Trophoblast cell (in vitro differentiated cells and primary cell): ENCODE measurements around the gene OR1F1.

Experiments used
- DNase-seq, 2 donors: peaks; one replicate each; pipeline ENCODE4 v3.0.0-alpha.2; 2016
- H2AFZ ChIP-seq: 2 replicates; pipeline ENCODE4 v1.6.1; 2013; ENCODE audit warnings: low read length, moderate library complexity, mild to moderate bottlenecking; ENCODE audit not compliant: insufficient read depth, poor library complexity
- H2AK5ac ChIP-seq: 2 replicates; pipeline ENCODE4 v1.6.1; 2013; ENCODE audit warnings: mild to moderate bottlenecking, low read length
- H2BK120ac ChIP-seq: 2 replicates; pipeline ENCODE4 v1.6.1; 2013; ENCODE audit warnings: low read length, mild to moderate bottlenecking, moderate library complexity; ENCODE audit not compliant: insufficient read depth, poor library complexity
- H2BK12ac ChIP-seq: 2 replicates; pipeline ENCODE4 v1.6.1; 2013; ENCODE audit warnings: mild to moderate bottlenecking, low read length, moderate library complexity
- H2BK5ac ChIP-seq: 2 replicates; pipeline ENCODE4 v1.6.1; 2013; ENCODE audit warnings: low read length, low read depth, moderate library complexity, mild to moderate bottlenecking; ENCODE audit not compliant: poor library complexity
- H3K14ac ChIP-seq: 2 replicates; pipeline ENCODE4 v1.6.1; 2013; ENCODE audit warnings: mild to moderate bottlenecking, low read length
- H3K18ac ChIP-seq: 2 replicates; pipeline ENCODE4 v1.6.1; 2013; ENCODE audit warnings: mild to moderate bottlenecking, low read length
- H3K23ac ChIP-seq: 2 replicates; pipeline ENCODE4 v1.6.1; 2013; ENCODE audit warnings: low read length
- H3K27ac ChIP-seq: 2 replicates; pipeline ENCODE4 v1.5.1; 2013; ENCODE audit warnings: low read depth, mild to moderate bottlenecking, inconsistent platforms, low read length, moderate library complexity
- H3K27me3 ChIP-seq: 2 replicates; pipeline ENCODE4 v1.6.1; 2013; ENCODE audit warnings: inconsistent platforms, mild to moderate bottlenecking, low read length, moderate library complexity; ENCODE audit not compliant: insufficient read depth
- H3K36me3 ChIP-seq, 2 experiments: 1 replicate in 1 of 2; 2 replicates in 1 of 2; pipeline ENCODE4 v1.6.1; 2013; ENCODE audit warnings: low read length in 2 of 2, mild to moderate bottlenecking in 2 of 2, moderate library complexity in 1 of 2; ENCODE audit not compliant: insufficient read depth in 2 of 2, control insufficient read depth in 1 of 2
- H3K4ac ChIP-seq: 2 replicates; pipeline ENCODE4 v1.6.1; 2013; ENCODE audit warnings: low read depth, mild to moderate bottlenecking, low read length, moderate library complexity
- H3K4me1 ChIP-seq, 2 experiments: 1 replicate in 1 of 2; 2 replicates in 1 of 2; pipeline ENCODE4 v1.6.1; 2013; ENCODE audit warnings: low read length in 2 of 2, mild to moderate bottlenecking in 2 of 2, moderate library complexity in 1 of 2; ENCODE audit not compliant: insufficient read depth in 2 of 2, control insufficient read depth in 1 of 2
- H3K4me2 ChIP-seq: 2 replicates; pipeline ENCODE4 v1.6.1; 2013; ENCODE audit warnings: inconsistent platforms, mild to moderate bottlenecking, low read length, moderate library complexity
- H3K4me3 ChIP-seq: 2 replicates; pipeline ENCODE4 v1.5.1; 2013; ENCODE audit warnings: mild to moderate bottlenecking, low read depth, low read length, inconsistent platforms
- H3K79me1 ChIP-seq: one replicate; pipeline ENCODE4 v1.6.1; 2013; ENCODE audit warnings: low read length
- H3K79me2 ChIP-seq: 2 replicates; pipeline ENCODE4 v1.6.1; 2013; ENCODE audit warnings: low read length, mild to moderate bottlenecking; ENCODE audit not compliant: control insufficient read depth, insufficient read depth, poor library complexity
- H3K9ac ChIP-seq: 2 replicates; pipeline ENCODE4 v1.6.1; 2013; ENCODE audit warnings: mild to moderate bottlenecking, low read length
- H3K9me3 ChIP-seq: 2 replicates; pipeline ENCODE4 v1.6.1; 2013; ENCODE audit warnings: low read depth, mild to moderate bottlenecking, control low read depth, inconsistent platforms, low read length; ENCODE audit not compliant: insufficient read depth
- H4K12ac ChIP-seq: 2 replicates; pipeline ENCODE4 v1.6.1; 2013; ENCODE audit warnings: low read depth, mild to moderate bottlenecking, low read length, moderate library complexity
- H4K8ac ChIP-seq: 2 replicates; pipeline ENCODE4 v1.6.1; 2013; ENCODE audit warnings: low read depth, mild to moderate bottlenecking, low read length, moderate library complexity
- H4K91ac ChIP-seq: one replicate; pipeline ENCODE4 v1.6.1; 2013; ENCODE audit warnings: low read depth, mild to moderate bottlenecking, low read length, moderate library complexity
- WGBS: extraction: QIAGEN DNeasy Blood & Tissue Kit; methylation state at CpG from one replicate; pipeline ENCODE4 v1.1.7; 2013; ENCODE audit warnings: missing lambda C conversion rate; ENCODE audit not compliant: insufficient read length, insufficient coverage; ENCODE audit errors: extremely low coverage; 5-methylcytosine and 5-hydroxymethylcytosine counted together

Gene OR1F1

DNA sequence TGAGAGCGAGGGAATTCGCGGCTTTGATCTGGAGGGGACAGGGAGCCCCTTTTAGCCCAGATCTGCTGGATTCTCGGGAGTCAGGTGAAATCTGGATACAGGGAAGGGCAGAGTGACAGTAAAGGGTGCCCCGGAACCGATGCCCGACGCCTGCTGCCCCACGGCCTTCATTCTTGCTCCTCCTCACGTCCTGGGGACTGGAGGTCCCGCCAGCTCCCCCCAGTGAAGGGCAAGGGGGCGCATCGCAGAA lies 596 bp downstream of the OR1F1 start:
- no peak overlapping the region for H3K27ac ChIP-seq
- H3K4me3 ChIP-seq: peak overlapping the region; percentile 70
- H3K79me2 ChIP-seq: no peaks in the 10 kb centered on the region
- no peak overlapping the region for H2AK5ac ChIP-seq
- H3K79me1 ChIP-seq: no peaks in the 10 kb centered on the region
- H4K12ac ChIP-seq: peak overlapping the region; percentile 0
- peak overlapping the region; percentile 5 for H4K8ac ChIP-seq
- no peak overlapping the region for H3K9ac ChIP-seq
- H3K9me3 ChIP-seq: no peaks in the 10 kb centered on the region
- peak overlapping the region; percentile 77 for H3K4me2 ChIP-seq
- peak overlapping the region; percentile 4 for H3K14ac ChIP-seq
- H2AFZ ChIP-seq: peak overlapping the region; percentile 81
- H3K18ac ChIP-seq: no peak overlapping the region
- WGBS: no CpG with 5 or more reads among the region's 13 CpGs
- H2BK12ac ChIP-seq: peak overlapping the region; percentile 27
- no peak overlapping the region for H3K4ac ChIP-seq
- no peak overlapping the region for H2BK5ac ChIP-seq
- H4K91ac ChIP-seq: no peak overlapping the region
- H2BK120ac ChIP-seq: no peak overlapping the region
- no peak overlapping the region for H3K23ac ChIP-seq
- H3K4me1 ChIP-seq: peaks cover 6 to 12% of the 10 kb centered on the region in 2 experiments
- no peak for DNase-seq
- H3K36me3 ChIP-seq: no peaks in the 10 kb centered on the region
- H3K27me3 ChIP-seq: peaks cover 7% of the 10 kb centered on the region

DNA sequence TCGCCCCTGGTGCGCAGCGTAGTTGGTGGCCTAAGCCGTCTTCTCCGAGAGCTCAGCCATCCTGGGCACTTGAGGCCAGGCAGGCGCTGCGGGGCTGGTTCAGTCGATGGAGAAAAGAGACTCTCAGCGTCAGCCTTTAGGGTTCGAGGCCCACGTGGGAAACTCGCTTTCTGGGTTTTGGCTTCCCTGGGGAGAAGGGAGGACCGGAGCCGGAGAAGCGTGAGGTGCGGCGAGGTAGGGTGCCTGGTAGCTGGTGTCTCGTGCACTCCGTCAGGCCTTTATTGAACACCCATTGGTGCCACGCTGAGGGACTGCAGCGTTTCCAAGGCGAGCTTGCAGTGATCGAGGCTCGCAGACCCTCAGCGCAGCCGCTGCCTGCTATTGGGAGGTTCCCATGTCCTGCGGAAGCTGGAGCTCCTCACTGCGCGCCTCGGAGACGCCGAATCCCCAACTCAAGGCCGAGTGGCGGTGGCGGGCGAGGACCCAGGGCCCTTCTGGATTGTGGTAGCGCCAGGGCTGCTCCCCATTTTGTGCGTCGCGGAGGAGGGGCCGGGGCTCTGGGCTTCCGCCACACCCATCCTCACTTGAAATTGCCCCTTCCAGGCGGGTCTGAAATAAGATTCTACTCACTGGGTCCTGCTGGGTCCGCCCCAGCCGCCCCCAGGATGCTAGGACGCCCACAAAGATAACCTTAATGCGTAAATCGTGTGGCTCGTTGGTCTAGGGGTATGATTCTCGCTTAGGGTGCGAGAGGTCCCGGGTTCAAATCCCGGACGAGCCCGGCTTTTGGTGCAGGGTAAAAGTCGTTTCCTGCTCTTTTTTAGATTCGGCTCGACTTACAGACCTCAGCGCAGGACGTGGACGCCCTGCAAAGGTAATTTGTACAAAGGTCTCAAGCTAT lies 1.2 kb downstream of the OR1F1 start:
- no peaks in the 10 kb centered on the region for H3K79me2 ChIP-seq
- H3K14ac ChIP-seq: peak overlapping the region; percentile 4
- no peak overlapping the region for H3K4ac ChIP-seq
- H4K8ac ChIP-seq: peak overlapping the region; percentile 5
- peak overlapping the region; percentile 81 for H2AFZ ChIP-seq
- H2BK5ac ChIP-seq: no peak overlapping the region
- H4K91ac ChIP-seq: no peak overlapping the region
- H2BK120ac ChIP-seq: no peak overlapping the region
- H3K9me3 ChIP-seq: no peaks in the 10 kb centered on the region
- peak overlapping the region; percentile 70 for H3K4me3 ChIP-seq
- H3K9ac ChIP-seq: no peak overlapping the region
- peak overlapping the region; percentile 0 for H4K12ac ChIP-seq
- H3K4me1 ChIP-seq: peaks cover 3 to 12% of the 10 kb centered on the region in 2 experiments
- peak overlapping the region; percentile 77 for H3K4me2 ChIP-seq
- peak overlapping the region; percentile 27 for H2BK12ac ChIP-seq
- H3K23ac ChIP-seq: no peak overlapping the region
- no peaks in the 10 kb centered on the region for H3K36me3 ChIP-seq
- whole genome bisulfite sequencing: no CpG with 5 or more reads among the region's 61 CpGs
- H3K79me1 ChIP-seq: no peaks in the 10 kb centered on the region
- peaks cover 6% of the 10 kb centered on the region for H3K27me3 ChIP-seq
- peak in 1 of 2 donors; percentile 45 for DNase-seq
- H2AK5ac ChIP-seq: no peak overlapping the region
- H3K27ac ChIP-seq: no peak overlapping the region
- H3K18ac ChIP-seq: peak overlapping the region; percentile 2

DNA sequence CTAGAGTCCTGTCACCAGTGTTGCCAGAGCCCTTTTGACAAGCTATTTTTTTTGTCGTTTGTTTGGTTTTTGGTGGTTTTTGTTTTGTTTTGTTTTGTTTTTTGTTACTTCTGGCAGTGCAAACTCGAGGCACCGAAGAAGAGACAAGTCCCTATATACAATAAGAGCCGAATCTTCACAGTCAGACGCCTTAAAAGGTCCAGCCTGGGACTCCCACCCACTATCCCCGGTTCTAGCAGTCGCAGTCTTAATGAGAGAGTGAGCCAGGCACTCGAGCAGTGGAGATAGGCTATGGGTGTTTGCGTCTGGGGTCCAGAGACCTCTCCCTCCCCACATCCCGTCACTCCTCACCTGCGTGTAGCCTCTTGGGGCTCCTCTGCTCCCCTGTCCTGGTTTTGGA lies 1.9 kb downstream of the OR1F1 start:
- no peak overlapping the region for H2AFZ ChIP-seq
- no peaks in the 10 kb centered on the region for H3K79me1 ChIP-seq
- no CpG with 5 or more reads among the region's 11 CpGs for WGBS
- no peak overlapping the region for H2BK120ac ChIP-seq
- no peaks in the 10 kb centered on the region for H3K79me2 ChIP-seq
- H3K9me3 ChIP-seq: no peaks in the 10 kb centered on the region
- H3K4me2 ChIP-seq: peak overlapping the region; percentile 77
- H3K4me1 ChIP-seq: peaks cover 3 to 12% of the 10 kb centered on the region in 2 experiments
- H4K91ac ChIP-seq: no peak overlapping the region
- no peak overlapping the region for H3K27ac ChIP-seq
- H4K12ac ChIP-seq: no peak overlapping the region
- H3K36me3 ChIP-seq: no peaks in the 10 kb centered on the region
- no peak overlapping the region for H3K9ac ChIP-seq
- no peak overlapping the region for H3K18ac ChIP-seq
- H3K14ac ChIP-seq: no peak overlapping the region
- H3K4ac ChIP-seq: no peak overlapping the region
- H4K8ac ChIP-seq: no peak overlapping the region
- H3K23ac ChIP-seq: no peak overlapping the region
- no peak overlapping the region for H2BK12ac ChIP-seq
- no peak overlapping the region for H3K4me3 ChIP-seq
- H3K27me3 ChIP-seq: peaks cover 6% of the 10 kb centered on the region
- no peak overlapping the region for H2BK5ac ChIP-seq
- H2AK5ac ChIP-seq: no peak overlapping the region
- DNase-seq: no peak

DNA sequence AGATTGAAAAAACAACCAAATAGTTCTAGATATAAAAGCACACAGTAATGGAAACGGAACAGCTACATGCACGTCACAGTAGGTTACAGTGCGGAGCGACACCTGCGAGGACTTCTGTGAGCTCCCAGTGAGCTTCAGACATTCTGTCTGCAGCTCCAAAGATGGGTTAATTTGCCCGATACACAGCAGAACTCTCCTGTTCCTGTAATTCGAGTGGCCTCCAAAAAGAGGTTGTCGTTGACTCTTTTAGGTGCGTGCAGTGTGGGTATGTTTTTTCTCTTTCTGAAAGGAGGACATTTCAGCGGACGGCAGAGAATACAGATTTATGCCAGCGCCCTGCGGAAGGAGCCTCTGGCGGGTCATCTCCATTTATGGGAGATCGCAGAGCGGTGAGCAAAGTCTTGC lies 2.9 kb downstream of the OR1F1 start:
- H3K9ac ChIP-seq: no peak overlapping the region
- no CpG with 5 or more reads among the region's 16 CpGs for WGBS
- H3K27ac ChIP-seq: no peak overlapping the region
- no peak overlapping the region for H4K8ac ChIP-seq
- H2BK5ac ChIP-seq: no peak overlapping the region
- H3K79me1 ChIP-seq: no peaks in the 10 kb centered on the region
- H3K4me3 ChIP-seq: peak overlapping the region; percentile 54
- H3K18ac ChIP-seq: no peak overlapping the region
- no peak overlapping the region for H2AK5ac ChIP-seq
- peak overlapping the region; percentile 5 for H2AFZ ChIP-seq
- peaks cover 3 to 12% of the 10 kb centered on the region in 2 experiments for H3K4me1 ChIP-seq
- H4K12ac ChIP-seq: no peak overlapping the region
- peak overlapping the region; percentile 61 for H3K4me2 ChIP-seq
- H2BK120ac ChIP-seq: no peak overlapping the region
- no peaks in the 10 kb centered on the region for H3K79me2 ChIP-seq
- no peak overlapping the region for H3K14ac ChIP-seq
- H3K23ac ChIP-seq: no peak overlapping the region
- H3K4ac ChIP-seq: no peak overlapping the region
- peak in 1 of 2 donors; percentile 45 for DNase-seq
- no peaks in the 10 kb centered on the region for H3K36me3 ChIP-seq
- H3K27me3 ChIP-seq: peaks cover 6% of the 10 kb centered on the region
- H2BK12ac ChIP-seq: no peak overlapping the region
- no peak overlapping the region for H4K91ac ChIP-seq
- no peaks in the 10 kb centered on the region for H3K9me3 ChIP-seq
